ENCODE results near the gene GORASP2. TPM values are rescaled to one million over a fixed set of nuclear protein-coding genes. Genes with fewer than 3 reads are reported as not detected.

Gene GORASP2
- total RNA-seq (2022; extraction: Qiagen RNA extraction; ENCODE audit: low read depth): 86.3 to 116 TPM (median 89.5 TPM) in 5 replicates

DNA sequence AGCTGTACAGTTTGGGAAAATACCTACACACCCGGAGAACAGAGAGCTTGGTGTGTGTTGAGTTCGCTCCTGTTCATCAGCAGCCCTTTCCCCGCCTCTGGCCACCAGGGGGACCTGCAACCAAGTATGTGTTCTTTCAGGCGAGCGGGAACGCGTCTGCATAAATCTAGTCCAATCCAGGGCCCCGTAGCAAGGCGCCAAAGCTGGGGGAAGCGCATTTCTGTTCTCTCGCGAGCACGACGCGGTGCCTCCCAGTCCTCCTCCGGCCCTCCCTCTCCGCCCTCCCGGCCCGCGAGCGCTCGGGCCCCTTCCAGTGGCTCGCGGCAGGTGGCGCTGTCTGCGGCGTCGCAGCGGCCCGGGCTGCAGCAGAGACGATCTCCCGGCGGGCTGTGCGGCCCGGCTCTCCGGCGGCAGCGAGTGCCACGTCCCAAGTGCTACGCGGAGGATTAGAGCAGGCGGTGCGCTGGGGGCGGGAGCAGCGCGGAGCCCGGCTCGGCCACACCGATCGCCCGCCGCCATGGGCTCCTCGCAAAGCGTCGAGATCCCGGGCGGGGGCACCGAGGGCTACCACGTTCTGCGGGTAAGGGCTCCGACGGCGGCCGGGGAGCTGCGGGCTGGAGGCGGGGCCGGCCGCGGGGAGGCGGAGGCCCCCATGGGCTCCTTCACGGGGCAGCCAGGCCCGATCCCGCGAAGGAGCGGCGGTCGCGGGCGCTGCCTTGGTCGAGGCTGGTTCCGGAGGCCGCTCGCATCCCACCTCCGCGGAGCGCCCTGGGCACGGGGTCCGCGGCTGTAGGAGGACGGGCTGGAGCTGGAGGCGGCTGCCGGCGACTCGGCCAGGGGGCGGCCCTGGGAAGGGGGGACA lies at the start of gene GORASP2:
TSS of gene GORASP2 (plus strand) at position 430 of the 862 bp plus-strand sequence. CDS start at position 518, 88 bp downstream.

Other genes starting within 250 kb of the GORASP2 start
- 0.05 TPM in 1 of 5 replicates, not detected in the others for gene SP5, start 213.9 kb upstream of the GORASP2 start, total RNA-seq (2022; extraction: Qiagen RNA extraction; ENCODE audit: low read depth)
- not detected in 5 replicates for gene ERICH2, start 158.9 kb upstream of the GORASP2 start, total RNA-seq (2022; extraction: Qiagen RNA extraction; ENCODE audit: low read depth)
- gene GAD1, start 112.4 kb upstream of the GORASP2 start, total RNA-seq (2022; extraction: Qiagen RNA extraction; ENCODE audit: low read depth): 0.41 to 1.1 TPM (median 0.68 TPM) in 5 replicates
- 20.9 to 28.5 TPM (median 26.4 TPM) in 5 replicates for gene TLK1, start 231.6 kb downstream of the GORASP2 start, total RNA-seq (2022; extraction: Qiagen RNA extraction; ENCODE audit: low read depth)